WTC11 (cell line): ENCODE measurements around the gene GK2. TPM values are rescaled to one million over a fixed set of nuclear protein-coding genes. Genes with fewer than 3 reads are reported as not detected.
A peak's percentile ranks its signal among the peaks of the same experiment; 100 is the strongest.

Experiments used
- ATAC-seq: fragments of 200-7000 bp; cut with Tn5 transposase; 2 replicates; pipeline ENCODE4 v1.10.0; 2021; ENCODE audit warnings: mild to moderate bottlenecking, moderate library complexity
- CTCF ChIA-PET: fragments of 300-600 bp; sonication (Branson Sonifier 250); formaldehyde crosslinking; loops from one replicate; lab custom pipeline; 2021; ENCODE audit warnings: antibody characterized with exemption; lab: Charles Lee
- POLR2A ChIA-PET: fragments of 350-600 bp; sonication (Branson Sonifier 250); formaldehyde crosslinking; loops from one replicate; lab custom pipeline; 2021; ENCODE audit warnings: antibody characterized with exemption; lab: Charles Lee
- DNase-seq: peaks from one replicate; pipeline ENCODE4 v3.0.0; 2021; ENCODE audit warnings: low spot score
- H3K27ac Mint-ChIP-seq: 2 replicates; pipeline ENCODE4 v1.8.0; 2021; ENCODE audit warnings: mixed read lengths
- H3K27me3 Mint-ChIP-seq: 2 replicates; pipeline ENCODE4 v1.8.0; 2021; ENCODE audit warnings: low read depth, mild to moderate bottlenecking, moderate library complexity, mixed read lengths
- H3K36me3 Mint-ChIP-seq: 2 replicates; pipeline ENCODE4 v1.8.0; 2021; ENCODE audit warnings: mixed read lengths
- H3K4me1 Mint-ChIP-seq: 2 replicates; pipeline ENCODE4 v1.8.0; 2022; ENCODE audit warnings: mixed read lengths
- H3K4me3 Mint-ChIP-seq: 2 replicates; pipeline ENCODE4 v1.8.0; 2021; ENCODE audit warnings: mild to moderate bottlenecking, moderate library complexity, mixed read lengths
- H3K9me3 Mint-ChIP-seq: 2 replicates; pipeline ENCODE4 v1.8.0; 2021; ENCODE audit warnings: mixed read lengths
- ESRRA ChIP-seq: sonication (generic); formaldehyde crosslinking; IDR thresholded peaks from 2 replicates; pipeline ENCODE4 v1.8.1; 2022; ENCODE audit warnings: mild to moderate bottlenecking, missing genetic modification reagents, borderline replicate concordance
- ETV6 ChIP-seq: sonication (generic); formaldehyde crosslinking; IDR thresholded peaks from 2 replicates; pipeline ENCODE4 v1.8.1; 2022; ENCODE audit warnings: mild to moderate bottlenecking, missing genetic modification reagents
- FOXJ3 ChIP-seq: sonication (generic); formaldehyde crosslinking; IDR thresholded peaks from 2 replicates; pipeline ENCODE4 v1.9.0; 2021; ENCODE audit warnings: missing genetic modification reagents, mild to moderate bottlenecking, borderline replicate concordance
- FOXK1 ChIP-seq: sonication (generic); formaldehyde crosslinking; IDR thresholded peaks from 2 replicates; pipeline ENCODE4 v1.8.0; 2022; ENCODE audit warnings: mild to moderate bottlenecking, moderate library complexity, missing genetic modification reagents
- GRHL2 ChIP-seq: fragments of 250-450 bp; sonication (Bioruptor Pico); IDR thresholded peaks from 2 replicates; pipeline ENCODE4 v1.8.0; 2022; ENCODE audit warnings: mild to moderate bottlenecking, moderate library complexity; ENCODE audit not compliant: insufficient replicate concordance, severe bottlenecking
- HMGXB4 ChIP-seq: sonication (generic); formaldehyde crosslinking; IDR thresholded peaks from 2 replicates; pipeline ENCODE4 v1.8.1; 2023; ENCODE audit warnings: mild to moderate bottlenecking, moderate library complexity, missing genetic modification reagents
- IRF2 ChIP-seq: sonication (generic); formaldehyde crosslinking; IDR thresholded peaks from 2 replicates; pipeline ENCODE4 v1.8.0; 2022; ENCODE audit warnings: low read depth, missing genetic modification reagents, borderline replicate concordance
- KAT7 ChIP-seq: sonication (generic); formaldehyde crosslinking; IDR thresholded peaks from 2 replicates; pipeline ENCODE4 v1.8.1; 2023; ENCODE audit warnings: missing genetic modification reagents, mild to moderate bottlenecking, borderline replicate concordance
- MAX ChIP-seq: sonication (generic); formaldehyde crosslinking; IDR thresholded peaks from 2 replicates; pipeline ENCODE4 v1.8.0; 2022; ENCODE audit warnings: mild to moderate bottlenecking, missing genetic modification reagents
- NFATC4 ChIP-seq: fragments of 250-450 bp; sonication (Bioruptor Pico); IDR thresholded peaks from 2 replicates; pipeline ENCODE4 v1.9.0; 2021; ENCODE audit warnings: mild to moderate bottlenecking
- NFE2L1 ChIP-seq: sonication (generic); formaldehyde crosslinking; IDR thresholded peaks from 2 replicates; pipeline ENCODE4 v1.8.1; 2023; ENCODE audit warnings: missing genetic modification reagents
- NR1H2 ChIP-seq: sonication (generic); formaldehyde crosslinking; IDR thresholded peaks from 2 replicates; pipeline ENCODE4 v1.9.0; 2021; ENCODE audit warnings: mild to moderate bottlenecking, moderate library complexity, missing genetic modification reagents
- PRDM15 ChIP-seq: sonication (generic); formaldehyde crosslinking; IDR thresholded peaks from 2 replicates; pipeline ENCODE4 v1.8.0; 2022; ENCODE audit warnings: missing genetic modification reagents
- ZNF121 ChIP-seq: sonication (generic); formaldehyde crosslinking; IDR thresholded peaks from 2 replicates; pipeline ENCODE4 v1.8.0; 2023; ENCODE audit warnings: missing genetic modification reagents
- ZNF416 ChIP-seq: fragments of 250-450 bp; sonication (Bioruptor Pico); IDR thresholded peaks from 2 replicates; pipeline ENCODE4 v1.9.0; 2021; ENCODE audit warnings: mild to moderate bottlenecking, inconsistent platforms
- ZNF532 ChIP-seq: fragments of 250-450 bp; sonication (Bioruptor Pico); IDR thresholded peaks from 2 replicates; pipeline ENCODE4 v1.9.0; 2021; ENCODE audit warnings: mild to moderate bottlenecking, borderline replicate concordance
- ZNF671 ChIP-seq: fragments of 250-450 bp; sonication (Bioruptor Pico); IDR thresholded peaks from 2 replicates; pipeline ENCODE4 v1.8.0; 2021; ENCODE audit warnings: mild to moderate bottlenecking
- total RNA-seq: library from RNA; stranded (reverse); gene quantifications from 3 replicates; pipeline ENCODE4 v1.2.3, GENCODE V29; 2021
- TF ChIP-seq, protein P1 (sequence below): fragments of 250-450 bp; sonication (Bioruptor Pico); IDR thresholded peaks from 2 replicates; pipeline ENCODE4 v1.8.0; 2021; ENCODE audit warnings: mild to moderate bottlenecking
- TF ChIP-seq, protein P2 (sequence below): sonication (generic); formaldehyde crosslinking; IDR thresholded peaks from 2 replicates; pipeline ENCODE4 v1.8.1; 2022; ENCODE audit warnings: low read depth, mild to moderate bottlenecking, moderate library complexity, missing genetic modification reagents, borderline replicate concordance

Gene GK2
- total RNA-seq, 1 experiment from 2014 or later: not detected

GRCh38 chr4:79445371-79445781 lies 37.3 kb upstream of the GK2 start:
- ChIA-PET POLR2A (no interaction called here), CTCF (no interaction called here)
- H3K36me3 Mint-ChIP-seq: no peaks in the 10 kb centered on the region
- H3K27me3 Mint-ChIP-seq: no peaks in the 10 kb centered on the region
- TF ChIP-seq GRHL2 (CRISPR knock-in tag) (no peak), ZNF671 (no peak), NFATC4 (CRISPR knock-in tag) (no peak), ZNF532 (CRISPR knock-in tag) (no peak), KAT7 (CRISPR knock-in tag) (no peak), ZNF416 (CRISPR knock-in tag) (no peak)
- TF ChIP-seq, protein P1, sequence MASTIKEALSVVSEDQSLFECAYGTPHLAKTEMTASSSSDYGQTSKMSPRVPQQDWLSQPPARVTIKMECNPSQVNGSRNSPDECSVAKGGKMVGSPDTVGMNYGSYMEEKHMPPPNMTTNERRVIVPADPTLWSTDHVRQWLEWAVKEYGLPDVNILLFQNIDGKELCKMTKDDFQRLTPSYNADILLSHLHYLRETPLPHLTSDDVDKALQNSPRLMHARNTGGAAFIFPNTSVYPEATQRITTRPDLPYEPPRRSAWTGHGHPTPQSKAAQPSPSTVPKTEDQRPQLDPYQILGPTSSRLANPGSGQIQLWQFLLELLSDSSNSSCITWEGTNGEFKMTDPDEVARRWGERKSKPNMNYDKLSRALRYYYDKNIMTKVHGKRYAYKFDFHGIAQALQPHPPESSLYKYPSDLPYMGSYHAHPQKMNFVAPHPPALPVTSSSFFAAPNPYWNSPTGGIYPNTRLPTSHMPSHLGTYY (CRISPR knock-in tag): no peak
- DNase-seq (peak; percentile 5), ATAC-seq (peak; percentile 92)
- peaks cover 26% of the 10 kb centered on the region for H3K4me1 Mint-ChIP-seq
- no peak overlapping the region for H3K27ac Mint-ChIP-seq
- H3K4me3 Mint-ChIP-seq: no peak overlapping the region
- H3K9me3 Mint-ChIP-seq: peaks cover under 1% of the 10 kb centered on the region; the same call in 1 of the 2 replicates

- H3K4me3 Mint-ChIP-seq: no peak overlapping the region
- H3K27ac Mint-ChIP-seq: no peak overlapping the region
- no peaks in the 10 kb centered on the region; the same call in 1 of the 2 replicates for H3K27me3 Mint-ChIP-seq
- H3K4me1 Mint-ChIP-seq: peaks cover 17% of the 10 kb centered on the region
- DNase-seq (no peak), ATAC-seq (no peak)
- ChIA-PET CTCF (no interaction called here), POLR2A (no interaction called here)
- TF ChIP-seq FOXJ3: no peak
- no peak for TF ChIP-seq ZNF671
- TF ChIP-seq ZNF121: no peak
- no peak for TF ChIP-seq FOXK1 (CRISPR knock-in tag)
- TF ChIP-seq MAX (CRISPR knock-in tag): no peak
- TF ChIP-seq IRF2 (CRISPR knock-in tag): no peak
- no peak for TF ChIP-seq ESRRA
- no peak for TF ChIP-seq ETV6 (CRISPR knock-in tag)
- TF ChIP-seq NR1H2 (CRISPR knock-in tag): no peak
- no peak for TF ChIP-seq NFE2L1 (CRISPR knock-in tag)
- H3K9me3 Mint-ChIP-seq: peaks cover 9% of the 10 kb centered on the region
- H3K36me3 Mint-ChIP-seq: no peaks in the 10 kb centered on the region
Observed at GRCh38 chr4:79442422-79442821, 34.4 kb upstream of the GK2 start.

DNA sequence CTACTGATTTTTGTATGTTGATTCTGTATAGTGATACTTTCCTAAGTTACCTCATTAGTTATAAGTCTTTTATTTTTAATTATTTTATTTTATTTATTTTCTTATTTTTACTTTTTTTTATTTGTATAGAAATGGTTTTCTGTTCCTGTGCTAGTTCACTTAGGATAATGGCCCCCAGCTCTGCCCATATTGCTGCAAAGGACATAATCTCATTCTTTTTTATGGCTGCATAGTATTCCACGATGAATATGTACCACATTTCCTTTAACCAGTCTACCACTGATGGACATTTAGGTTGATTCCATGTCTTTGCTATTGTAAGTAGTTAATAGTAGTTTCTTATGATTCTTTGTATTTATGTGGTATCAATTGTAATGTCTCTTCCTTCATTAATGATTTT lies 31.5 kb upstream of the GK2 start:
- CTCF ChIA-PET: no interaction called here
- no peak for ATAC-seq
- Mint-ChIP-seq H3K4me1 (no peaks in the 10 kb centered on the region), H3K9me3 (peaks cover 9% of the 10 kb centered on the region), H3K36me3 (no peaks in the 10 kb centered on the region), H3K27me3 (no peaks in the 10 kb centered on the region; the same call in 1 of the 2 replicates), H3K4me3 (no peak overlapping the region), H3K27ac (no peak overlapping the region)
- no peak for TF ChIP-seq KAT7 (CRISPR knock-in tag)
- no peak for TF ChIP-seq HMGXB4
- TF ChIP-seq PRDM15 (CRISPR knock-in tag): no peak
- TF ChIP-seq, protein P2, sequence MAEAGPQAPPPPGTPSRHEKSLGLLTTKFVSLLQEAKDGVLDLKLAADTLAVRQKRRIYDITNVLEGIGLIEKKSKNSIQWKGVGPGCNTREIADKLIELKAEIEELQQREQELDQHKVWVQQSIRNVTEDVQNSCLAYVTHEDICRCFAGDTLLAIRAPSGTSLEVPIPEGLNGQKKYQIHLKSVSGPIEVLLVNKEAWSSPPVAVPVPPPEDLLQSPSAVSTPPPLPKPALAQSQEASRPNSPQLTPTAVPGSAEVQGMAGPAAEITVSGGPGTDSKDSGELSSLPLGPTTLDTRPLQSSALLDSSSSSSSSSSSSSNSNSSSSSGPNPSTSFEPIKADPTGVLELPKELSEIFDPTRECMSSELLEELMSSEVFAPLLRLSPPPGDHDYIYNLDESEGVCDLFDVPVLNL (CRISPR knock-in tag): no peak
- TF ChIP-seq MAX (CRISPR knock-in tag): no peak
- no peak for DNase-seq
- POLR2A ChIA-PET: no interaction called here
